NCI-H146 treated with DMSO at 0.1 percent for 48 hours (cell line): Measurements from ENCODE around the gene COG4.
"Not testable (repeated sequence)": the region's sequence is repeated elsewhere in the genome, so short reads cannot be mapped to it uniquely, and the experiment has no call there.

Source experiments
- DNase-seq: peaks from one replicate; lab custom pipeline; 2025; ENCODE audit not compliant: unreplicated experiment; lab: John Stamatoyannopoulos, UW

The COG4 gene

DNA sequence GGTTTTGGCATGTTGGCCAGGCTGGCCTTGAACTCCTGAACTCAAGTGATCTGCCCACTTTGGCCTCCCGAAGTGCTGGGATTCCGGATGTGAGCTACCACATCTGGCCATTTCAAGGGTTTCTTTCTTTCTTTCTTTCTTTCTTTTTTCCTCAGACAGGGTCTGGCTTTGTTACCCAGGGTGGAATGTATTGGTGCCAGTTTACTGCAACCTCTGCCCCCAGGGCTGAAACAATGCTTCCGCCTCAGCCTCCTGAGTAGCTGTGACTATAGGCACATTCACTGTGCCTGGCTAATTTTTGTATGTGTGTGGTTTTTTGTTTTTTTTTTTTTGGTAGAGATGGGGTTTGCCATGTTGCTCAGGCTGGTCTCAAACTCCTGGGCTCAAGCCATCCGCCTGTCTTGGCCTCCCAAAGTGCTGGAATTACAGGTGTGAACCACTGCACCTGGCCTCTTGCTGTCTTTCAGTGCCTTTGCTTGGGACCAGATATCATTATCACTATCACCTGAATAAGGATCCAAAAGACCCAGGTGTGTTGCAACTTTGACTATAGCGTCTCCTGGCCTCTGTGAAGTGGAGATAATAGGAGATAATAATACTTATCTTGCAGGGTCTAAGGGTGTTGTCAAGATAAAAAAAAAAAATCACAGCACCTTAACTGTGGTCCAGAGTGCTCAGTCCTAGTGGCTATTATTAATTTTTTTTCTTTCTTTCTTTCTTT is 65.7 kb downstream of the COG4 start:
- no peak for DNase-seq

- DNase-seq: no peak
Observed at GRCh38 chr16:70455910-70456309, 67.4 kb downstream of the COG4 start.

DNA sequence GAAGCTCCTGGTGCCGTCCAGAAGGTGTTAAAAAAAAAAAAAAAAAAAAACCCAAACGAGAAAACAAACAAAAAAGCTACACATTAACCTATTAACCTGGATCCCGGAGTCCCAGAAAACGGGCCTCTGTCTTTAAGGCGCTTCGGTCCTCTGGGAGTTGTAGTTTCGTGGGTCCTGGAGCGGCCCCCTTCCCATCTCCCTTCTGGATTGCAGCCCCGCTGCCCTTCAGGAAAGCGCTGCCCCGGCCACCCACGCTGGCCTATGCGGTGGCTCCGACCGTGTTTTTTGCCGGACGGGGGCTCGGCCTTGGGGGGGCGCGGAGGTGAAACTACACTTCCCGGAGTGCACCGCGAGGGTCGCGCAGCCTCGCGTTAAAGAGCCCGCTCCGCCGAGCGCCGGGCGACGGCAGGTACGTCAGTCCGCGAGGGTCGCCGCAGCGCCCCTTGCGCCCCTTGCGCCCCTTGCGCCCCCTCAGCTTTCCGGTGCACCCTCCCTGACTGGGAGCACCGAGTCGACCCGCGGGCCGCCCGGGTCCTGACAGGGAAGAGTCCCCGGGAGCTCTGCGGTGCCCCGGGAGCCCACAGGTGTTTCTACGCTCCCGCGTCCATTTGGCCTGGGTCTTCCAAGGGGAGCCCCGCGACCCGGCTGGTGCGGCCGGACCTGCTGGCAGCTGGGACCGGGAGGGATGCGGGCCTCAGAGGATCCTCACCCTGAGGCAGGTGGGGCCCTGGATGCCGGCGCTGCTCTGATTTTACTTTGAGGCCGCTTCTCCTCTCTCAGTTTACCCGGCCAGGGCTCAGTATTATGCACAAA is 68.9 kb downstream of the COG4 start, which contains the start of gene FCSK:
Gene FCSK, plus strand, starts transcription at position 374 of the 813 bp plus-strand sequence. CDS start 8,596 bp downstream, outside the sequence.
- peak; percentile 49 for DNase-seq

- DNase-seq: no peak
Observed at GRCh38 chr16:70453892-70454221, 69.5 kb downstream of the COG4 start.

DNA sequence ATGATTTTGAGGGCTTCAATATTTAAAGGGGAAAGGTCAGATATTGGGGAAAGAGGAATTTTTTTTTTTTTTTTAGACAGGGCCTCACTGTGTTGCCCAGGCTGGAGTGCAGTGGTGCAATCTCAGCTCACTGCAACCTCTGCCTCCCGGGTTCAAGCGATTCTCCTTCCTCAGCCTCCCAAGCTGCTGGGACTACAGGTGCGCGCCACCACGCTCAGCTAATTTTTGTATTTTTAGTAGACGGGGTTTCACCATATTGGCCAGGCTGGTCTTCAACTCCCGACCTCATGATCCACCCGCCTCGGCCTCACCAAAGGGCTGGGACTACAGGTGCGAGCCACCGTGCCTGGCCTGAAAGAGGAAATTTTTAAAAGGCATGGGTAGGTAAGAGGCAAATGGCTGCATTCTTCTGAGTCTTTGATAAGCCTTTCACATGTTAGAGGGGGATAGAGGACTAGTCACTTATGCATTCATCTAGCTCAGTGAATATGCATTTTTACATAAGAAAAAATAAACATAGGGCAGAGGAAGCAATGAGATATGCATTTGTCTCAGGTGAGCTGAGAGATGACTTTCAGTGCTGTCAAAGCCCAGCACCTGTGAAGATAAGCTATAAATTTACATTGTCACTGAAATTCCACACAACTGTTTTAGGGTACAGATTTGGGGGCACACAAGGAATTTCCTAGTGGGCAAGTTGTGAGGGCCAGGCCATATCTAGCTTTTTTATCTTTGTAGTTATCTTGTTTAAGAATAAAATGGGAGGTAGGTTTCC is 70.0 kb downstream of the COG4 start:
- no peak for DNase-seq

DNA sequence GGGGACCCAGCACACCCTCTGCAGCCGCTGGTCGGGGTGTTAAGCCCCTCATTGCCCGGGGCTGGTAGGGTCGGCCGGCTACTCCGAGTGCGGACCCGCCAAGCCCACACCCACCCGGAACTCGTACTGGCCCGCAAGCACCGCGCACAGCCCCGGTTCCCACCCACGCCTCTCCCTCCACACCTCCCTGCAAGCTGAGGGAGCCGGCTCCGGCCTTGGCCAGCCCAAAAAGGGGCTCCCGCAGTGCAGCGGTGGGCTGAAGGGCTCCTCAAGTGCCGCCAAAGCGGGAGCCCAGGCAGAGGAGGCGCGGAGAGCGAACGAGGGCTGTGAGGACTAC is 72.4 kb downstream of the COG4 start:
- not testable (repeated sequence) for DNase-seq

DNA sequence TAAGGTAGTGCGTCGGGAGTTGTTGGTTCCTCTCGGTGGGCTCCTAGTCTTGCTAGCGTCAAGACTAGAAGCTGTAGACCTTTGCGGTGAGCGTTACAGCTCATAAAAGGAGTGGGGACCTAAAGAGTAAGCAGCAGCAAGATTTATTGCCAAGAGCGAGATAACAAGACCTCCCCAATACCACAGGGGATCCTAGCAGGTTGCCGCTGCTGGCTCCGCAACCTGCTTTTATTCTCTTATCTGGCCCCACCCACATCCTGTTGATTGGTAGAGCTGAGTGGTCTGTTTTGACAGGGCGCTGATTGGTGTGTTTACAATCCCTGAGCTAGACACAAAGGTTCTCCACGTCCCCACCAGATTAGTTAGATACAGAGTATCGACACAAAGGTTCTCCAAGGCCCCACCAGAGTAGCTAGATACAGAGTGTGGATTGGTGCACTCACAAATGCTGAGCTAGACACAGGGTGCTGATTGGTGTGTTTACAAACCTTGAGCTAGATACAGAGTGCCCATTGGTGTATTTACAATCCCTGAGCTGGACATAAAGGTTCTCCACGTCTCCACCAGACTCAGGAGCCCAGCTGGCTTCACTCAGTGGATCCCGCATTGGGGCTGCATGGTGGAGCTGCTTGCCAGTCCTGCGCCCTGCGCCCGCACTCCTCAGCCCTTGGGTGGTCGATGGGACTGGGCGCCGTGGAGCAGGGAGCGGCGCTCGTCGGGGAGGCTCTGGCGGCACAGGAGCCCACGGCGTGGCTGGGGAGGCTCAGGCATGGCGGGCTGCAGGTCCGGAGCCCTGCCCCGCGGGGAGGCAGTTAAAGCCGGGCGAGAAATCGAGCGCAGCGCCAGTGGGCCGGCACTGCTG is 73.0 kb downstream of the COG4 start:
- not testable (repeated sequence) for DNase-seq

DNA sequence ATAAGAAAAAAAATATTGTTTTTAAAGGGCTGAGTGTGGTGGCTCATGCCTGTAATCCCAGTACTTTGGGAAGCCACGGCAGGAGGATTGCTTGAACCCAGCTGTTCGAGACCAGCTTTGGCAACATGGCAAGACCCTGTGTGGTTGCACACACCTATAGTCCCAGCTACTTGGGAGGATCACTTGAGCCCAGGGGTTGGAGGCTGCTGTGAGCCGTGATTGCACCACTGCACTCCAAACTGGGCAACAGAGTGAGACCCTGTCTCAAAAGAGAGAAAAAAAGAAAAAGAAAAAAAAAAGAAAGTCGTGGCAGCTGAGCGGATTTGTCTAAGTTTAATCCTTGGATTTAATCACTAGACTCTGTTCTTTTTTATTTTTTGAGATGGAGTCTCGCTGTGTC is 75.3 kb downstream of the COG4 start:
- DNase-seq: no peak

GRCh38 chr16:70444249-70445063 is 78.9 kb downstream of the COG4 start:
- no peak for DNase-seq

- no peak for DNase-seq
Observed at GRCh38 chr16:70442344-70442743, 81.0 kb downstream of the COG4 start.

DNA sequence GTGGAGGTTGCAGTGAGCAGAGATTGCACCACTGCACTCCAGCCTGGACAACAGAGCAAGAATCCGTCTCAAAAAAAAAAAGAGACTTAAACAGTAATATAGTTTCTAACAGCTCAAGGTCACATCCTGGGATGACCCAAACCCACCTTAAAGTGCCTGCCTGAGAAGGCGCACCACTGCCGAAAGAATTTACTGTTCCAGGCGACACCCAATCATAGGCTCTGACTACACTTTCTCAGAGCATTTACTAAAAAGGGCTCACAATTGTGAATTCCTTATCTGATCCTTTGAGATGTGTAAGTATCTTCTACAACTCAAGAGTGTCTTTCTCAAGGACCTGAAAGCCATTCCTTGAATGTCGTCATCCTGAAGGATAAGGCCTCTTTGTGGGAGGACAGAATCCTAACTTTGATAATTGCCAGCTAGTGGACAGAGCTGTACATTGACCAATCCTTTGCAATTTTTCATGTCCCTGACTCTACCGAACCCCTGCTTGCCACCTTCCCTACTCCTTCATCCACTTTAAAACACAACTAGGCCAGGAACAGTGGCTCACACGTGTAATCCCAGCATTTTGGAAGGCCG is 81.9 kb downstream of the COG4 start:
- DNase-seq: no peak

GRCh38 chr16:70440009-70440692 is 83.2 kb downstream of the COG4 start:
- DNase-seq: peak; percentile 38

DNA sequence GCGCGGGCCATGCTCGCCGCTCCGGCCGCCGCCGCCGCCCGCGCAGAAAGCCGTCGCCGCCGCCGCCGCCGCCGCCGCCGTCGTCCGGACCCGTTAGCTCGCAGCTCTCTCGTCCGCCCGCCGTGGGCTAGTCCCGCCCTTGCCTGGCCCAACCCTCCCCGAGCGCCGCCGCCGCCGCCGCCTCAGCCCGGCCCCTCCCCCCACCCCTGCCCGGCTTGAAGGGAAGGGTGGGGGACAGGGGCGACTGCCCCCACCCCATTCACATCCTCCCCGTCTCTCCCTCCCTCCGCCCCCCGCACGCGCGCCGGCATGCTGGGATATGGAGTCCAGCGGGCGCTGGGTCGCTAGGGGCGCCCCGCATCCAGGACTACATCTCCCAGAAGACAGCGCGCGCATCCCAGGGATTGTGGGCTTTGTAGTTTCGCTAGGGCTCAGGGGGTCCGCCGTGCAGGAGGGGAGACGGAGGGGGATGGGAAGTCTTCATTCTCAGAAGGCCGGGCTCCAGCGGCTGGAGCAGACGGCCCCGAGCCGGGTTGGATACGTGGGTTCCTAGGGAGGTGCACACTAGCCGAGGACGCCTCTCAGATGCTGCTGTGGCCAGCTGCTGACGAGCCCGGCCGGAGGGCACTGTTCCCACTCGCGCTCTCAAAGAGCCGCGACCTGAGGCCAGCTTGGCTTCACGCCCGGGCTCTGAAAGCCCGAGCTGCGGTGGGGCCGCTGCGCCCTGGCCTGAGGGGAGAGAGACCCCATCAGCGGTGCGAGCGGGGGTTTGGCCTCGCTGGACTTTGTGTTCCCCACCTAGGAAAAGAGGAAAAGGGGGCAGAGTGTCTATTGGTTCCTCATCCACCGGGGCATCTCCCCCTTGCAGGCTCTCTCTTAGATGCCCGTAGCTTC is 84.1 kb downstream of the COG4 start, which contains the start of gene ST3GAL2:
Gene ST3GAL2, minus strand, starts transcription at position 132 of the 894 bp plus-strand sequence. CDS start 40,570 bp downstream, outside the sequence.
- peak; percentile 70 for DNase-seq

- DNase-seq: no peak
Observed at GRCh38 chr16:70438585-70438968, 84.8 kb downstream of the COG4 start.

GRCh38 chr16:70437582-70438557 is 85.5 kb downstream of the COG4 start:
- no peak for DNase-seq

DNA sequence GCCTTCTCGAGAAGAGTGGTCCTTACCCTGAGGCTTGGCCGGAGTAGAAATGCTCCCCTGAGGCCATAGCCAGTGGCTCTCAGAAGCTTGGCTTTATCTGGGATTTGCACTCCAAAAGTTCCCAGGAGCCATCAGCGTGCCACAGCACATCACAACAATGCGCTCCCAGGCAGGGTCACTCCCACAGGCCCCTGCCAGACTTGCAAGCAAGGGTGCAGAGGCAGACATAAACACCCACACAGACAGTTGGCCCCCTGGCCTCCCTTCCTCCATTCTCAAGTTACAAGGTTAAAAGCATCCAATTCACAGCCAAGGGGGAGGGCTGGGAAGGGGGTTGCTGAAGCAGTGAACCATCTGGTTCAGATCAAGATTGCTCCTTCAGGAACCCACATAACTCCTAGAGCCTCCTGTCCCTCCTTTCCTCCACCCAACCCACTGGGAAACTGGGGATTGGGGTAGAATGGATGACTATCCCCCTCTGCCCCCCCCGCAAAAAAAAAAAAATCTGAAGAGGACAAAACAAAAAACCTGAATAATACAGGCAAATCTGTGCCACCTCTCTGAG is 86.3 kb downstream of the COG4 start:
- no peak for DNase-seq
